Liver (tissue), 3 donors: Measurements from ENCODE around the gene CEP131.

Experiments
- EGR1 ChIP-seq, 2 donors: IDR thresholded peaks; 2 replicates each; pipeline ENCODE4 v1.6.1; 2016 to 2018; ENCODE audit warnings: antibody characterized with exemption in 2 of 2, low read depth in 2 of 2
- FOXA1 ChIP-seq: IDR thresholded peaks from 2 replicates; pipeline ENCODE4 v1.6.1; 2016; ENCODE audit warnings: antibody characterized with exemption
- GABPA ChIP-seq, 2 donors: IDR thresholded peaks in 1 of 2; conservative IDR thresholded peaks in 1 of 2; 2 replicates each; pipeline ENCODE4 v1.6.1; 2016; ENCODE audit warnings: antibody characterized with exemption in 2 of 2, mild to moderate bottlenecking in 1 of 2, moderate library complexity in 1 of 2
- JUND ChIP-seq, 2 donors: IDR thresholded peaks; 2 replicates each; pipeline ENCODE4 v1.6.1; 2016; ENCODE audit warnings: antibody characterized with exemption in 2 of 2
- RXRA ChIP-seq, 2 donors: IDR thresholded peaks; 2 replicates each; pipeline ENCODE4 v1.6.1; 2017 to 2018; ENCODE audit warnings: antibody characterized with exemption in 2 of 2, mild to moderate bottlenecking in 1 of 2
- TAF1 ChIP-seq: conservative IDR thresholded peaks from 2 replicates; pipeline ENCODE4 v1.6.1; 2016; ENCODE audit warnings: antibody characterized with exemption, mild to moderate bottlenecking
- TF ChIP-seq, protein P1 (sequence below): fragments of 150-350 bp; IDR thresholded peaks from 2 replicates; pipeline ENCODE4 v1.5.1; 2017; ENCODE audit warnings: improper control_type of control experiment, low read depth, low read length; ENCODE audit not compliant: missing input control
- TF ChIP-seq, protein P2 (sequence below): IDR thresholded peaks from 2 replicates; pipeline ENCODE4 v1.6.1; 2016; ENCODE audit warnings: antibody characterized with exemption
- TF ChIP-seq, protein P3 (sequence below): IDR thresholded peaks from 2 replicates; pipeline ENCODE4 v1.6.1; 2016; ENCODE audit warnings: antibody characterized with exemption
- TF ChIP-seq, protein P4 (sequence below): IDR thresholded peaks from 2 replicates; pipeline ENCODE4 v1.6.1; 2016; ENCODE audit warnings: antibody characterized with exemption, mild to moderate bottlenecking
- donor health status: healthy.
- donor health status: healthy.

DNA sequence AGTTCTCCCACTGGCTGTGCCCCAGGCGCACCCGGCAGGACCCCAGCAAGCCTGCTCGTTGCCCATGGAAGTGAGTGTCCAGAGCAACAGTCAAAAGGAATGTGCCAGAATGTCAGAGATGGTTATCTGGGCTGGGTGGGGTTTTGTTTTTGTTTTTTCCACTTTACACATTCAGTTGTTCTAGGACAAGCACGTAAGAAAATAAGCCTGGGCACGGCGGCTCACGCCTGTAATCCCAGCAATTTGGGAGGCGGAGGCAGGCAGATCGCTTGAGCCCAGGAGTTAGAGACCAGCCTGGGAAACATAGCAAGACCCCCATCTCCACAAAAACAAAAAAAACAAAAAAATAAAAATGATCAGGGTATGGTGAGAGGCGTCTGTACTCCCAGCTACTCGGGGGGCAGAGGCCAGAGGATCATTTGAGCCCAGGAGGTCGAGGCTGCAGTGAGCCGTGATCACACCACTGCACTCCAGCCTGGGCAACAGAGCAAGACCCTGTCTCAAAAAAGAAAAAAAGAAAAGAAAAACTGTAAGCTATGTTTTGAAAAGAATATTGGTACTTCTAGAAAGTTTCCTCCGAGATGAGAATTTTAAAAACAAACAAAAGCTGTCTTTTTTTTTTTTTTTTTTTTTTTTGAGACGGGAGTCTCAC is 24.7 kb upstream of the CEP131 start:
- TF ChIP-seq, protein P1, sequence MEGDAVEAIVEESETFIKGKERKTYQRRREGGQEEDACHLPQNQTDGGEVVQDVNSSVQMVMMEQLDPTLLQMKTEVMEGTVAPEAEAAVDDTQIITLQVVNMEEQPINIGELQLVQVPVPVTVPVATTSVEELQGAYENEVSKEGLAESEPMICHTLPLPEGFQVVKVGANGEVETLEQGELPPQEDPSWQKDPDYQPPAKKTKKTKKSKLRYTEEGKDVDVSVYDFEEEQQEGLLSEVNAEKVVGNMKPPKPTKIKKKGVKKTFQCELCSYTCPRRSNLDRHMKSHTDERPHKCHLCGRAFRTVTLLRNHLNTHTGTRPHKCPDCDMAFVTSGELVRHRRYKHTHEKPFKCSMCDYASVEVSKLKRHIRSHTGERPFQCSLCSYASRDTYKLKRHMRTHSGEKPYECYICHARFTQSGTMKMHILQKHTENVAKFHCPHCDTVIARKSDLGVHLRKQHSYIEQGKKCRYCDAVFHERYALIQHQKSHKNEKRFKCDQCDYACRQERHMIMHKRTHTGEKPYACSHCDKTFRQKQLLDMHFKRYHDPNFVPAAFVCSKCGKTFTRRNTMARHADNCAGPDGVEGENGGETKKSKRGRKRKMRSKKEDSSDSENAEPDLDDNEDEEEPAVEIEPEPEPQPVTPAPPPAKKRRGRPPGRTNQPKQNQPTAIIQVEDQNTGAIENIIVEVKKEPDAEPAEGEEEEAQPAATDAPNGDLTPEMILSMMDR, result no peak
- TF ChIP-seq, protein P2, sequence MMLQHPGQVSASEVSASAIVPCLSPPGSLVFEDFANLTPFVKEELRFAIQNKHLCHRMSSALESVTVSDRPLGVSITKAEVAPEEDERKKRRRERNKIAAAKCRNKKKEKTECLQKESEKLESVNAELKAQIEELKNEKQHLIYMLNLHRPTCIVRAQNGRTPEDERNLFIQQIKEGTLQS, result no peak
- TF ChIP-seq RXRA (IDR thresholded peaks at IDR 0.05) (no peak), TAF1 (no peak), FOXA1 (no peak), JUND (IDR thresholded peaks at IDR 0.05) (no peak), EGR1 (IDR thresholded peaks at IDR 0.05; ENCODE audit: low read depth in 2 of 2) (no peak), GABPA (IDR thresholded peaks at IDR 0.05 in 1 of 2, conservative IDR thresholded peaks at IDR 0.05 in 1 of 2) (no peak)
- TF ChIP-seq, protein P3, sequence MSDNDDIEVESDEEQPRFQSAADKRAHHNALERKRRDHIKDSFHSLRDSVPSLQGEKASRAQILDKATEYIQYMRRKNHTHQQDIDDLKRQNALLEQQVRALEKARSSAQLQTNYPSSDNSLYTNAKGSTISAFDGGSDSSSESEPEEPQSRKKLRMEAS, result no peak
- TF ChIP-seq, protein P4, sequence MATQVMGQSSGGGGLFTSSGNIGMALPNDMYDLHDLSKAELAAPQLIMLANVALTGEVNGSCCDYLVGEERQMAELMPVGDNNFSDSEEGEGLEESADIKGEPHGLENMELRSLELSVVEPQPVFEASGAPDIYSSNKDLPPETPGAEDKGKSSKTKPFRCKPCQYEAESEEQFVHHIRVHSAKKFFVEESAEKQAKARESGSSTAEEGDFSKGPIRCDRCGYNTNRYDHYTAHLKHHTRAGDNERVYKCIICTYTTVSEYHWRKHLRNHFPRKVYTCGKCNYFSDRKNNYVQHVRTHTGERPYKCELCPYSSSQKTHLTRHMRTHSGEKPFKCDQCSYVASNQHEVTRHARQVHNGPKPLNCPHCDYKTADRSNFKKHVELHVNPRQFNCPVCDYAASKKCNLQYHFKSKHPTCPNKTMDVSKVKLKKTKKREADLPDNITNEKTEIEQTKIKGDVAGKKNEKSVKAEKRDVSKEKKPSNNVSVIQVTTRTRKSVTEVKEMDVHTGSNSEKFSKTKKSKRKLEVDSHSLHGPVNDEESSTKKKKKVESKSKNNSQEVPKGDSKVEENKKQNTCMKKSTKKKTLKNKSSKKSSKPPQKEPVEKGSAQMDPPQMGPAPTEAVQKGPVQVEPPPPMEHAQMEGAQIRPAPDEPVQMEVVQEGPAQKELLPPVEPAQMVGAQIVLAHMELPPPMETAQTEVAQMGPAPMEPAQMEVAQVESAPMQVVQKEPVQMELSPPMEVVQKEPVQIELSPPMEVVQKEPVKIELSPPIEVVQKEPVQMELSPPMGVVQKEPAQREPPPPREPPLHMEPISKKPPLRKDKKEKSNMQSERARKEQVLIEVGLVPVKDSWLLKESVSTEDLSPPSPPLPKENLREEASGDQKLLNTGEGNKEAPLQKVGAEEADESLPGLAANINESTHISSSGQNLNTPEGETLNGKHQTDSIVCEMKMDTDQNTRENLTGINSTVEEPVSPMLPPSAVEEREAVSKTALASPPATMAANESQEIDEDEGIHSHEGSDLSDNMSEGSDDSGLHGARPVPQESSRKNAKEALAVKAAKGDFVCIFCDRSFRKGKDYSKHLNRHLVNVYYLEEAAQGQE, result no peak
